ENCODE measurements around the gene SCN9A.
"Not testable (repeated sequence)": the region's sequence is repeated elsewhere in the genome, so short reads cannot be mapped to it uniquely, and the experiment has no call there.

SCN9A gene

DNA sequence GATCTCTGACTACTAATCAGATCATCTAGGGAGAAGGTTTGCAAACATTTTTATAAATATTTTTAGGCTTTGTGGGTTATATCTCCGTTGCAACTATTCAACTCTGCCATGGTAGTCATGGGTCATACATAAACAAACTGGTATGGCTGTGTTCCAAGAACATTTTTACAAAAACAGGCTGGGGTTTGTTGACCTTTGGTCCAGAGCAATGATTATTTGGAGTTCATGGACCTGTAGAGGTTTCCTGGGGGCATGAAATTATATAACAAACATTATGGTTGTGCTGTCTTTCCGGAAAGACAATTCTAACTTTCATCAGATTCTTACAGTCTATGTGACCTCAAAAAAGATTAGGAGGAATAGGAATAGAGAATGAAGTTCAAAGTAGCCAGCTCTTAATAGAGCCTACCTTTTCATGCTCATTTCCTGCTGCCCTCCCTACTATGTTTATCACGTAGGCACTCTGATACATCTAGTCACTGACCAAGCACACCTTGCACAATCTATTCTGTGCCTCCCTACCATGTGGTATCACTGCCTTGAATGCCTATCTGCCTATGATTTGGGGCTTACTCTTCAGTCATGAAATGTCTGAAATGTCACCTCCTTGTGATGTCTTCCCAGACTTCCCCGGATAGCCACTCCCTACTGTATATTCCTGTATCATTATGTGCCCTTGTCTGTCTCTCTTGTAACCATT is 145.6 kb downstream of the SCN9A start:
- no peak for TF ChIP-seq ZNF274 (IDR thresholded peaks at IDR 0.05; ENCODE audit: low read depth, low read length)
- H3K4me3 ChIP-seq (ENCODE audit: low read length) = no peak overlapping the region

DNA sequence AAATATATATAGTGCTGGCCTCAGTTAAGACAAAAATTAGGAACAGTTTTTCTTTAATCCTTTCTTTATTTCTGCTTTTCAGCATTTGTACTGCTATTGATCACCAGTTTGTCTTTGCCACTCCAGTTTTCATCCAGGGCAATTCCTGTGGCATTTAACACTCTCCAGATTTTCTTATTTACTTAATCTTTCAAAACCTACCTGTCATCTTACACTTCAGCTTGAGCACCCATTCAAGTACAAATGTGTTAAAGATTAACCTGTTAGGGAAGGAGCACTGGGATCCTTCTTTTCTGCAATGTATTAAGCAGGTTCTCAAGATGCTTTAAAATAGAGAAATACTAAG is 146.1 kb downstream of the SCN9A start:
- TF ChIP-seq ZNF274 (IDR thresholded peaks at IDR 0.05; ENCODE audit: low read depth, low read length) = no peak
- H3K4me3 ChIP-seq (ENCODE audit: low read length) = no peak overlapping the region

DNA sequence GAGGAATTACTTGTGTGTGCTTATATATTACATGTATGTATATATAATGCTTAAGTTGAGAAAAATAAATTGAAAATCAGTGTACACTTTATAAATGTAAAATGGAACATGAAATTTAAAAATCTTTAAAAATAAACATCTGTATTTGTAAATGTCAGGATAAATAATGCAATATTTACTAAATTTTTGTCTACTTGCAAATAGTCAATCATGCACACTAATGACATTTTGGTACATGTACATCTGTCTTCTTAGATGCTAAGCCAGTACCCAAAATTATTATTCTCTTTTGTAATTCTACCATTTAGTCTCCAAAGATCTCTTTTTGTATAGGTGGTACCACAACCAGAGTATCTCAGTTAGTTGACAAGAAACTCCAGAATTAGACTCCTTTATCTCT is 151.5 kb downstream of the SCN9A start:
- TF ChIP-seq ZNF274 (IDR thresholded peaks at IDR 0.05; ENCODE audit: low read depth, low read length) = no peak
- H3K4me3 ChIP-seq (ENCODE audit: low read length) = no peak overlapping the region

DNA sequence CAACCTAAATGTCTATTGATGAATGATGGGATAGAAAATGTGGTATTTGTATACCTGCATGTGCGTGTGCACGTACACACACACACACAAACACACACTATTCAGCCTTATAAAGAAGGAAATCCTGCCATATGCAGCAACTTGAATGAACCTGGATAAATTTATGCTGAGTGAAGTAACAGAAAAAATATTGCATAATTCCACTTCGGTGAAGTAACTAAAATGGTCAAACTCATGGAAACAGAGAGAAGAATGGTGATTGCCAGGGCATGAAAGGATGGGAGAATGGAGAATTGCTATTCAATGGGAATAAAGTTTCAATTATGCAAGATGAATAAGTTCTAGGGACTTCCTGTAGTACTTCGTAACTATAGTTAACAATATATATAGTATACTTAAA is 152.4 kb downstream of the SCN9A start:
- H3K4me3 ChIP-seq (ENCODE audit: low read length) = no peak overlapping the region
- TF ChIP-seq ZNF274 (IDR thresholded peaks at IDR 0.05; ENCODE audit: low read depth, low read length) = no peak

DNA sequence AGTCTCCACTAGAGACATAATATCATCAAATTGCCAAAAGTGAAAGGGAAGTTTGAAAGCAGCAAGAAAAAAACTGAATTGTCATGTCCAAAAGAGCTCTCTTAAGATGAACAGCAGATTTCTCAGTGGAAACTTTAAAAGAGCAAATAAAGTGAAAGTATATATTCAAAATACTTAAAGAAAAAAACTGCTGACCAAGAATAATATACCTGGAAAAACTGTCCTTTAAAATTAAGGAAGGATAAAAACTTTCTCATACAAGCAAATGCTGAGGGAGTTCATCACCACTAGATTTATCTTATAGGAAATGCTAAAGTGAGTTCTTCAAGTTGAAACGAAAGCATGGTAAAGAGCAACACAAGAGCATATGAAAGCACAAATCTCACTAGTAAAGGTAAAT is 164.7 kb downstream of the SCN9A start:
- H3K4me3 ChIP-seq (ENCODE audit: low read length) = no peak overlapping the region
- TF ChIP-seq ZNF274 (IDR thresholded peaks at IDR 0.05; ENCODE audit: low read depth, low read length) = no peak

DNA sequence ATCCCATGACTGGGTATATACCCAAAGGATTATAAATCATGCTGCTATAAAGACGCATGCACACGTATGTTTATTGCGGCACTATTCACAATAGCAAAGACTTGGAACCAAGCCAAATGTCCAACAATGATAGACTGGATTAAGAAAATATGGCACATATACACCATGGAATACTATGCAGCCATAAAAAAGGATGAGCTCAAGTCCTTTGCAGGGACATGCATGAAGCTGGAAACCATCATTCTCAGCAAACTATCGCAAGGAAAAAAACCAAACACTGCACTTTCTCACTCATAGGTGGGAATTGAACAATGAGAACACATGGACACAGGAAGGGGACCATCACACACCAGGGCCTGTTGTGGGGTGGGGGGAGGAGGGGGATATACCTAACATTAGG is 165.8 kb downstream of the SCN9A start:
- H3K4me3 ChIP-seq (ENCODE audit: low read length) = not testable (repeated sequence)

DNA sequence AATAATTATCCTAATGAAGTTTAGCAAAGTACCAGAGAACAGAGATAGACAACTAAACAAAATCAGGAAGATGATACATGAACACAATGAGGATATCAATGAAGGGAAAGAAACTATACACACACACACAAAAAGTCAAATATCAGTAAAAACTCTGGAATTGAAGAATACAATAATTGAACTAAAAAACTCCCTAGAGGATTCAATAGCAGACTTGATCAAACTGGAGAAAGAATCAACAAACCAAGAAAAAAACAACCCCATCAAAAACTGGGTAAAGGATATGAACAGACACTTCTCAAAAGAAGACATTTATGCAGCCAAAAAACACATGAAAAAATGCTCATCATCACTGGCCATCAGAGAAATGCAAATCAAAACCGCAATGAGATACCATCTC is 166.4 kb downstream of the SCN9A start:
- H3K4me3 ChIP-seq (ENCODE audit: low read length) = not testable (repeated sequence)

DNA sequence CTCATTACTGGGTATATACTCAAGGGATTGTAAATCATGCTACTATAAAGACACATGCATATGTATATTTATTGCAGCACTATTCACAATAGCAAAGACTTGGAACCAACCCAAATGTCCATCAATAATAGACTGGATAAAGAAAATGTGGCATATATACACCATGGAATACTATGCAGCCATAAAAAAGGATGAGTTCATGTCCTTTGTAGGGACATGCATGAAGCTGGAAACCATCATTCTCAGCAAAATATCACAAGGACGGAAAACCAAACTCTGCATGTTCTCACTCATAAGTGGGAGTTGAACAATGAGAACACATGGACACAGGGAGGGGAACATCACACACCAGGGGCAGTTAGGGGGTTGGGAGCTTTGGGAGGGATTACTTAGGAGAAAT is 169.6 kb downstream of the SCN9A start:
- not testable (repeated sequence) for H3K4me3 ChIP-seq (ENCODE audit: low read length)

DNA sequence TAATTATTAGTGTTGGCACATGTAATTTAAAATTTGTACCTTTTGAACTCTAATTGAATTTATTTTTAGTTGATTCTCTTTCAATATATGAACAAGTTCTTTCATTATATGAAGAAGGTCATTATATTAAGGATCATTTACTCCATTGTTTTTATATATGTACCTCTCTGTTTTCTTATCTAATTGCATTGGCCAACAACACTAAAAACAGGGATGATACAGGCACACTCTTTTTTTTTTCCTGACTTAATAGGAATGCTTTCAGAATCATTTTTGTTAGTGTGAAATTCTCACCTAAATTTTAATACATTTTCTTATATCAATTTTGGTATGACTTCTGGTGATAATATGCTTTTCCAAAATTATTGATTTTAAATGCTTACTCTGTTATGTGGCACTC is 173.0 kb downstream of the SCN9A start:
- no peak for TF ChIP-seq ZNF274 (IDR thresholded peaks at IDR 0.05; ENCODE audit: low read depth, low read length)
- no peak overlapping the region for H3K4me3 ChIP-seq (ENCODE audit: low read length)

DNA sequence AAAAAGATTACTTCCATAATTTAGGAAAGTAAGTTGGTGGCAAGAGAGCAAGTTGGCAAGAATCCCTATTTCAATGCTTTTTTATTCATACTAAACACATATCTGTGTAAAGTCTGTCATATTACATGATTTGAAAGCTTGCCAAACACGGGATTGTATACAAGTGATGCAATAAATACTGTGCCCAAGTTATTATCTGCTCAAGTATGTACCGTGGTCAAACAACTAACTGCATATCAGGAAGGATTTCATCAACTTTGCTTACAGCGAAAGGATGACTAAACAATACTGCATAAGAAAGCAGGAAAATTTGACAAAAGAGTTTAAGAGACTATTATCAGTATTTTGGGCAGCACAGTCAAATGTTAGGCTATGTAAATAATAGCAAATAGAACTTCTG is 178.3 kb downstream of the SCN9A start:
- no peak for TF ChIP-seq ZNF274 (IDR thresholded peaks at IDR 0.05; ENCODE audit: low read depth, low read length)
- no peak overlapping the region for H3K4me3 ChIP-seq (ENCODE audit: low read length)

DNA sequence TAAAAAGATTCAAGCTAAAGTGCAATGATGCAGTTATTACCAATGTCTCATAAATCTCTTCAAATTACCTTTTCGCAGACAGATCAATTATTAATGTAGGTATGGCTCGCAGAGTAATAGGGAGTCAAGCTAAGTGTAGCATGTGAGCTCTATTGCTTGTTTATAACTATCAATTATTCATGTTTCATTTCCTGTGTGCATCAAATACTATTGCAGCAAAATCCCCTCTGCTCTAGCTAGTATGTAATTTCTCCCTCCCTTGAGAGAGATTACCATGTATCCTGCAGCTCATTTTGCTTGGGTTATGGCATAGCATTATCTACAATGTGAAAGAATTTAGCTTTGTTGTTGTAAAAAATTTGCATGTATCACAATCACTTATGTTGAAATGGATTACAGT is 182.3 kb downstream of the SCN9A start:
- H3K4me3 ChIP-seq (ENCODE audit: low read length) = no peak overlapping the region
- TF ChIP-seq ZNF274 (IDR thresholded peaks at IDR 0.05; ENCODE audit: low read depth, low read length) = no peak

DNA sequence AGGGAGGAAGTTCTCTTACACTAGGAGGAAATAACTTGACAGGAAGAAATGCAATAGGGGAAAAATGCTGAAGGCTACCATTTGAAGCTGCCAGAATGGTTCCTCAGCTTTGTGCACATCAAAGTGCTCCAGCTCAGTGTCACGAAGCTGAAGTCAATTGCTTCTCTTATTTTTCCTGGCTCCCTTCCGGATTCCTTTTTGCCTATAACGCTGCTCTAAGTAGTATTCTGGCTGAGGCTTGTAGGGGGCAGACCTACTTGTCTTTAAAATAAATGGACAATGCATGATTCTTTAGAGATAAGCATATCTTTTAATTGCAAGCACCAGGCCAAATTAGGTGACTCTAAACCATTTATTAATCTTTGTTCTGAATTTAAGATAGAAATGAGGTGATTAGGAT is 187.7 kb downstream of the SCN9A start:
- TF ChIP-seq ZNF274 (IDR thresholded peaks at IDR 0.05; ENCODE audit: low read depth, low read length) = no peak
- no peak overlapping the region for H3K4me3 ChIP-seq (ENCODE audit: low read length)

DNA sequence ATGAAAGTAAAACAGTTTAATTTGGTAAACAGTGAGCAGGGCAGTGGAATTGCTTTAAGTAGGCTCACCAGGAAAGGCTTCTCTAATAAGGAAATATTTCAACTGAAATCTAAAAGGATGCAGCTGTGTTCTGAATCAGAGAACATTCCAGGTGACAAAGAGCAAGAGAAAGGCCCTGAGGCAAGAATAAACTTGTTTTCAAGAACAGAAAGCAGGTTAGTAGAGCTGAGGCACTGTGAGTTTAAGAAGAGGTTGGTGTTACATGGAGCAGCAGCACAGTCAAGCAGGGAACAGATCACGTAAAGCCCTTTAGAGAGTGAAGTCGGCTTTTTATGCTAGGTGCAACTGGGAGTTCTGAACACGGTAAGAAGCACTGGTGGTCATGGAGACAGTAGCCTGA is 191.0 kb downstream of the SCN9A start:
- H3K4me3 ChIP-seq (ENCODE audit: low read length) = no peak overlapping the region
- TF ChIP-seq ZNF274 (IDR thresholded peaks at IDR 0.05; ENCODE audit: low read depth, low read length) = no peak

DNA sequence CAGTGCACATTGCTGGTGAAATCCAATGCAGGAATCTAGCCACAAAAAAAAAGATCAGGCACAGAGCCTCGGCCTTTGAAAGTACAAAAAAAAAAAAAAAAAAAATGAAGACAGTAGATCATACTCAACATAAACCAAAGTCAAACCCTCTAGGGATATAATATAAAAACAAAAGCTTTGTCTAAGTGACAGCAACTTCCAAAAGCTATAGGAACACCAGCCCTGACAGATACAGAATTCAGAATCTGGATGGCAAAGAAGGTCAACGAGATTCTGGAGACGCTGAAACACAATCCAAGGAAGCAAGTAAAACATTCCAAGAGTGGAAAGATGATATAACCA is 194.0 kb downstream of the SCN9A start:
- no peak for TF ChIP-seq ZNF274 (IDR thresholded peaks at IDR 0.05; ENCODE audit: low read depth, low read length)
- no peak overlapping the region for H3K4me3 ChIP-seq (ENCODE audit: low read length)

DNA sequence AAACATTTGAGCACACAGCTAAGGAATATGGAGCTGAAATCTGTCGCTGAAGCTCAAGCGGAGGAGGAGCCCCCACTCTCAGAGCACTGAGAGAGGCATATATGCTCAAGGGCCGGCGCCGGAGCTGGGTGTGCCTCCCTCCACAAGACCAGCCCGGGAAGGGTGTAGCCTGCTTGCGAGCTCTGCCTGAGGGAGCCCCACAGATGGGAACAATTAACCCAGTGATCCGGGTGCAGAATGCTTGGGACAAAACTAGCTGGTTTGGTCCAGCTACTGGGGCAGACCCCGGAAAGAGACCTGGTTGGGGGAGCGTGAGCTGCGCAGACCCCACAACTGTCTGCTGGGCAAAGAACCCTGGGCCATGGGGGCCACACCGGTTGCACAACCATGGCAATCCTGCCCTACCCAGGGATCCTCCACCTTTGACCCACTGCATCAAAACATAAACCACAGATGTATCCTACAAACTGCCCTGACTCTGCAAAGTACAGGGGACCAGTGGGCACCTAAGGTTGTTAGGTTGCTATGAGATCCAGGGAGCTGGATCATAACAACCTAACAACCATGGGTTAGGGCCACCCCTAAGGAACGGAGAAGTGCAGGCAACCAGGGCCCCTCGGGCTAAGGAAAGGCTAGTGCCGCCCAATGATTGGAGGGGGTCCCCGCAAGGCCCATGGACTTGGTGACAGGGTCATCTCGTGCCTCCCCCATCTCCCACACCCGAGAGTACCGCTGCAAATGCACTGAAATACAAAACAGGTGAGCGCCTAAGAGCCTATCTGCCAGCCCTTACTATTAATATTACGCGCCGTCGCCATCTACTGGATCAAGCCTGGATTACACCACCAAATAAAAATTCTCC is 194.6 kb downstream of the SCN9A start:
- TF ChIP-seq ZNF274 (IDR thresholded peaks at IDR 0.05; ENCODE audit: low read depth, low read length) = no peak
- no peak overlapping the region for H3K4me3 ChIP-seq (ENCODE audit: low read length)

DNA sequence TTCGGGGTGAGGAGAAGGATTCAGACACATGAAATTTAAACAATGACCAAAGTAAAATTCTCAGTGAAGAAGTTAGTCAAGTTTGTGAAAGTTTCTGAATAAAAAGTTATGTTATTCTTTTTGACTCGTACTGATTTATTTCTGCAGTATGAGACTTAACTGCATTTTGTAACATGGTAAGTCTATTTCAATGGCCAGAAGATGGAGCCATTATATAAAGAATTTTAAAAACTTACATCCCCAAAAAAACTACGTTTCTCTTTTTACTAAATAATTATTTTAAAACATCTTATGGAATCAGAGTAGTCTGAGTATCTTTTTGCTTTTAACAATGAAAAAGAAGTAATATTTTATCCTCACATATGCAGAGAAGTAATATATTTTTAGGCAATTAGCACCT is 196.5 kb downstream of the SCN9A start:
- no peak for TF ChIP-seq ZNF274 (IDR thresholded peaks at IDR 0.05; ENCODE audit: low read depth, low read length)
- H3K4me3 ChIP-seq (ENCODE audit: low read length) = no peak overlapping the region

Measured in GM08714 (cell line).